GM03348 (cell line): ENCODE data around the gene FREM2.

Experiments used
- DNase-seq: peaks from one replicate; pipeline ENCODE4 v3.0.0; 2012; ENCODE audit warnings: low spot score

FREM2 gene

GRCh38 chr13:38898481-38898880 lies 211.6 kb downstream of the FREM2 start:
- no peak for DNase-seq

GRCh38 chr13:38899571-38899970 lies 212.7 kb downstream of the FREM2 start:
- no peak for DNase-seq

GRCh38 chr13:38900188-38900587 lies 213.3 kb downstream of the FREM2 start:
- no peak for DNase-seq

GRCh38 chr13:38902551-38902950 lies 215.7 kb downstream of the FREM2 start:
- no peak for DNase-seq

- no peak for DNase-seq
Measured at GRCh38 chr13:38905081-38905480, 218.2 kb downstream of the FREM2 start.

GRCh38 chr13:38905861-38906260 lies 219.0 kb downstream of the FREM2 start:
- no peak for DNase-seq

GRCh38 chr13:38908574-38908973 lies 221.7 kb downstream of the FREM2 start:
- DNase-seq, result no peak

- DNase-seq, result no peak
Measured at GRCh38 chr13:38914070-38914469, 227.2 kb downstream of the FREM2 start.

GRCh38 chr13:38921081-38921480 lies 234.2 kb downstream of the FREM2 start:
- no peak for DNase-seq

GRCh38 chr13:38922170-38922569 lies 235.3 kb downstream of the FREM2 start:
- no peak for DNase-seq

- no peak for DNase-seq
Measured at GRCh38 chr13:38933786-38934185, 246.9 kb downstream of the FREM2 start.
